AG04449 (cell line): ENCODE measurements around the gene TOM1L2.

Experiments used
- CTCF ChIA-PET: fragments of 350-600 bp; formaldehyde crosslinking; extraction: SDS; loops from one replicate; lab custom pipeline; 2021; ENCODE audit warnings: antibody characterized with exemption; lab: Yijun Ruan, JAX
- POLR2A ChIA-PET: fragments of 400-600, 350-600 bp; formaldehyde crosslinking; extraction: SDS; loops from one replicate; lab custom pipeline; 2020; ENCODE audit warnings: antibody characterized with exemption, inconsistent platforms; lab: Yijun Ruan, JAX
- DNase-seq: peaks from one replicate; pipeline ENCODE4 v3.0.0-alpha.2; 2010; ENCODE audit warnings: low read depth, low spot score
- H3K4me3 ChIP-seq: 2 replicates; pipeline ENCODE4 v1.5.1; 2011; ENCODE audit warnings: low read depth, mild to moderate bottlenecking, control low read depth, low read length
- TF ChIP-seq, protein P1 (sequence below): IDR thresholded peaks from one replicate; pipeline ENCODE4 v1.5.1; 2011; ENCODE audit warnings: mild to moderate bottlenecking, moderate library complexity, low read length, control low read depth, inconsistent platforms; ENCODE audit not compliant: insufficient read depth; ENCODE audit errors: missing control alignments

Gene TOM1L2

DNA sequence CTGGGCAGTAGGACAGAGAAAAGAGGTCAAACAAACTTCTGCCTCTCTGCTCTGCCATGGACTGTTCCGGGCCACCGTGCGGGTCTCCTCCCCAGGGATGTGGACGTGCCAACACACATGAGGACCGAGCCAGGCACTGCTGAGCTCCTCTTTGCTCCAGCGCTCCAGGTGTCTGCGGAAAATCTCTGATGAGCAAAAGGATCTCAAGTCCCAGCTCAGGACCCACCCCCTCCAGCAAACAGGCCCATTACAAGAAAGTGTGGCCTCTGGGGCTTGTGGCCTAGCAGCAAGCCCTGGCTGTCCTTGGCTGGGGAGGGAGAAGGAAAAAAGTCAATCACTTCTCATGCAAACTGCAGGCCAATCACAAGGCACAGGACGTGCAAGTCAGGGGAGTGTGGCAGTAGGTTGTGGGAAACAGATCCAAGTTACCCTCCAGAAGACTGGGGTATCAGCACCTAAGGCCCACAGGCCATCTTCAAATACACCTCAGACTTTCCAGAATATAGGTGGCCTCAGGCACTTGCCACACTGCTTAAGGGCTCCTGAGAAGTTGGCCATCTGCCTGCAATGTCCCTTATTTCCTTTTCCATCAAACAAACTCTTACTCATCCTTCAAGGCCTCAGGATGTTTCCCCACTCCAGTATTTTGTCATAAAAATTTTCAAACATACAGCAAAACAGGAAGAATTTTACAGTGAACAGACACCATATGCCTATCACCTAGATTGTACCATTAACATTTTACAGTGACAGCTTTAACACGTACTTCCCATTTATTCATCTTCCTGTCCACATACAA lies 99.5 kb downstream of the TOM1L2 start:
- ChIA-PET POLR2A (no interaction called here), CTCF (no interaction called here)
- no peak for DNase-seq
- H3K4me3 ChIP-seq = no peak overlapping the region
- TF ChIP-seq, protein P1, sequence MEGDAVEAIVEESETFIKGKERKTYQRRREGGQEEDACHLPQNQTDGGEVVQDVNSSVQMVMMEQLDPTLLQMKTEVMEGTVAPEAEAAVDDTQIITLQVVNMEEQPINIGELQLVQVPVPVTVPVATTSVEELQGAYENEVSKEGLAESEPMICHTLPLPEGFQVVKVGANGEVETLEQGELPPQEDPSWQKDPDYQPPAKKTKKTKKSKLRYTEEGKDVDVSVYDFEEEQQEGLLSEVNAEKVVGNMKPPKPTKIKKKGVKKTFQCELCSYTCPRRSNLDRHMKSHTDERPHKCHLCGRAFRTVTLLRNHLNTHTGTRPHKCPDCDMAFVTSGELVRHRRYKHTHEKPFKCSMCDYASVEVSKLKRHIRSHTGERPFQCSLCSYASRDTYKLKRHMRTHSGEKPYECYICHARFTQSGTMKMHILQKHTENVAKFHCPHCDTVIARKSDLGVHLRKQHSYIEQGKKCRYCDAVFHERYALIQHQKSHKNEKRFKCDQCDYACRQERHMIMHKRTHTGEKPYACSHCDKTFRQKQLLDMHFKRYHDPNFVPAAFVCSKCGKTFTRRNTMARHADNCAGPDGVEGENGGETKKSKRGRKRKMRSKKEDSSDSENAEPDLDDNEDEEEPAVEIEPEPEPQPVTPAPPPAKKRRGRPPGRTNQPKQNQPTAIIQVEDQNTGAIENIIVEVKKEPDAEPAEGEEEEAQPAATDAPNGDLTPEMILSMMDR = no peak

DNA sequence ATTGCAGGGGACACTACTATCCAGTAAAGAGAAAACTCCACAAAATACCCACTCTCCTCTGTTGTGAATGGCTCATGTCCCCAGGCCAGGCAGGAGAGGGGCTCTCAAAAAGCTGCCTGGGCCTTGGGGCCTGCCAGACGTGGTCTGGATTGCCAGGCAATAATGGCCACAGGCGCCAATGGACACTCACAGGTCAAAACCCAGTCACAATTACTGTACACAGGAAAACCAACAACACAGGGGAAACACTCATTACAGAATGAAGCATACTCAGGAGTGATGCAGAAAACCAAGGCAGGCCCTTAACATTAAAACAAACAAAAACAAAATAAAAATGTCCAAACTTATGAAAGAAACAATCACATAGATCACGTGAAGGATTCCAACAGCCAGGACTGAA lies 100.3 kb downstream of the TOM1L2 start:
- CTCF ChIA-PET = interaction anchor here (1.2 to 2.5 kb wide), 4 partner anchors 11 to 162 kb away, joined by 4 to 13 read pairs (median 8); no protein-coding TSS in a partner anchor
- no peak overlapping the region for H3K4me3 ChIP-seq
- DNase-seq = no peak
- POLR2A ChIA-PET = interaction anchor here (0.6 kb wide), 1 partner anchor 86 kb away, joined by 4 read pairs; no protein-coding TSS in a partner anchor
- TF ChIP-seq, protein P1 = no peak

DNA sequence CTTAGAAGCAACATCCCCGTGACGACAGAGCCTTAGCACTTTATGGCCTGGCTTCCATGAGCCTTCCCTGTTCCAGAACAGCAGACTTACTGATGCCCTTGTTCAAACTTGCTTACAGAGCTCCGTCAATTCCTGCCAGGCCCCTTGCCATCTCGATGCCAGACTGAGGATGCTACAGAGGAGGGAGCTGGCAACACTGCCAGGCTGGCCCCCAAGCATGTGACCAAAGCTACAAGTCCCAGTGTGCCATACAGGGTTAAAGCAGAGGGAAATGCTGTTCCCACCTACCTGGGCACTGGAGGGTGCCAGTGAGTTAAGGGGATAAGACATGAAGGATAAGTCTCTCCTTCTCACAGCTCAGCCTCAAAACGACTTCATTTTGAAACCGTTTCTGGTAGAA lies 102.0 kb downstream of the TOM1L2 start:
- ChIA-PET CTCF (interaction anchor here (1.0 to 2.5 kb wide), 4 partner anchors 10 to 190 kb away, joined by 3 to 13 read pairs (median 8); no protein-coding TSS in a partner anchor), POLR2A (no interaction called here)
- TF ChIP-seq, protein P1 = no peak
- no peak overlapping the region for H3K4me3 ChIP-seq
- DNase-seq = no peak

DNA sequence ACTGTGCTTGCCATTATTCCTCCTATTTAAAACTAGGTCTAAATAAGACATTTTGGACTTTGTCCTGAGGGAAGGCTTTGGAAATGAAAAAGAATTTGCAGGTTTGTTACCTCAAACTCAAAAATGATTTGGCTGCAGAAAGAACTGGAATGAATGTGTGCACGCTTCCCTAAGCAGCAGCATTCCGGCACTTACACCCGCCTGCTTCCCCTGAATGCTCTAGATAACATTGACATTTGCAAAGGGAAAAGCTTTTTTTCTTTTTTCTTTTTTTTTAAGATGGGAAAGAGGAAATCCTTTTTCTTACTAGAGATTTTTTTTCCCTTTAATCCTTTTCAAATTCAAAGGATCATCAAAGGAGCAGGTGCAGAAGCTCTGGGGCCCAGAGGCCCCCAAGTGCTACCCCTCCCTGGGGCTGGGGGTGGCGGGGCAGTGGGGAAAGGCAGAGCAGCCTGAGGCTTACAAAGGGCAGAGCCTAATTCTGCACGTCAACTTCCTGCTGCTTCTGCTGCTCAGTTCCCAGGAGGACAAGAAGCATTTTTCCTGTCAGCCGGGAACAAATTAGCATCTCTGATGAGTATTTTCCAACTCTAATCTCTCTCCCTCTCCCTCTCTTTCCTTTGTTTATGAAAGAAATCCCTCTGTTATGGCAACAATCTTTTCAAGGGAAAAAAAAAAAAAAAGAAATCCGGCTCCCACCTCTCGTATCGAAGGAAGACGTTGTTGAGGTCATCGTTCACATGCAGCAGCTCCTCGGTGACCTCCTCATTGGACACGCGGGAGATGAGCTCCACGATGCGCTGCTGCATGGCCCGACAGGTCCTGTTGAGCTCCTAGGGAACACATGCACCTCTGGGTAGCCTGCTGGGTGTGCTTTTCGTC lies 103.3 kb downstream of the TOM1L2 start:
- ChIA-PET CTCF (interaction anchor here (0.9 to 1.5 kb wide), 4 partner anchors 9 to 165 kb away, joined by 3 to 8 read pairs (median 4); no protein-coding TSS in a partner anchor), POLR2A (no interaction called here)
- no peak for DNase-seq
- TF ChIP-seq, protein P1 = no peak
- H3K4me3 ChIP-seq = no peak overlapping the region

DNA sequence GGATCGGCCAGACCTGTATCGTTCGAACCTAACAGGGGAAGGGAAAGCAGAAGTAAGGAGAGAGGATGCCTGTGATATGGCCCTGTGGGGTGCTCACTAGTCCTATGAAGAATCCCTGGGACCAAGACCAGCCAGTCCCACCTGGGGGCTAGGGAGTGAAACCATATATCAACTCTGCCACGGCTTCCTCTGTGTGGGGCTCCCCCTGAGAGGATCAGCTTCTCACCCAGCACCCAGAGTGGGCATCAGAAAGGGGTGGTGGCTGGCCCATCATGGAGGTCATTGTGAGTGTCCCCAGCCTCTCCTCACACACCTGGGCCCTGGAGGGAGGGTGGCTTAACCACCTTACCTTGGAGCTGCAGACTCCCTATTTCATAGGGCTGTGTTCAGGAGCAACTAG lies 105.3 kb downstream of the TOM1L2 start:
- DNase-seq = no peak
- TF ChIP-seq, protein P1 = no peak
- POLR2A ChIA-PET = interaction anchor here (0.5 kb wide), 1 partner anchor 167 kb away, joined by 3 read pairs; no protein-coding TSS in a partner anchor
- CTCF ChIA-PET = interaction anchor here (0.9 to 1.5 kb wide), 5 partner anchors 24 to 225 kb away, joined by 3 to 5 read pairs (median 4); no protein-coding TSS in a partner anchor
- H3K4me3 ChIP-seq = no peak overlapping the region

DNA sequence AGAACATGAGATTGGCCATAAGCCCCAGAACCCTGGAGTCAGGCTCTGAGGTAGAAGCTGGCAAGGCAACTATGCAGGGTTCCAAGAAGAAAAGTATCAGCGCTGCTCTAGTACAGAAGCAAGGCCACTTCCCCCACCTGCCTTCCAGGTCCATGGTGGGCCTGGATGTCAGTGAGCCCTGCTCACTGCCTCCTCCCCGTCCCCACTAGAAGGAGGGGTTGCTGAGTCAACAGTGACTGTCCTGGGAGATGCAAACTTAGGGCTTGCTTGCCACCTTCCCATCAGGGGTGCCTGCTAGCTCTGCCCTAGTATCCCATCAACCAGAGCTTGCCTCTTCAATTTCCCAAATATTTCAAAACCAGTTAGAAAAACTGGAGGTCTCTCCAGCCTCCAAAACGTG lies 105.8 kb downstream of the TOM1L2 start:
- DNase-seq = no peak
- CTCF ChIA-PET = interaction anchor here (1.2 to 1.5 kb wide), 3 partner anchors 24 to 224 kb away, joined by 3 to 5 read pairs (median 4); no protein-coding TSS in a partner anchor
- POLR2A ChIA-PET = interaction anchor here (0.5 kb wide), 1 partner anchor 167 kb away, joined by 3 read pairs; no protein-coding TSS in a partner anchor
- H3K4me3 ChIP-seq = no peak overlapping the region
- TF ChIP-seq, protein P1 = no peak
